Effector memory CD8-positive, alpha-beta T cell (primary cell): Measurements from ENCODE around the gene CBL.
A peak's percentile ranks its signal among the peaks of the same experiment; 100 is the strongest.

Source experiments
- ATAC-seq: fragments of 150-1000 bp; cut with Tn5 transposase; replicated peaks from 2 replicates; pipeline ENCODE4 v1.10.0; 2021; ENCODE audit warnings: mild to moderate bottlenecking, moderate library complexity
- DNase-seq, 3 experiments: peaks; one replicate each; pipeline ENCODE4 v3.0.0; 2021
- H3K27ac Mint-ChIP-seq, 2 donors: one replicate each; pipeline ENCODE4 v1.8.0; 2022; ENCODE audit warnings: mild to moderate bottlenecking in 2 of 2, mixed read lengths in 2 of 2, moderate library complexity in 2 of 2
- H3K27me3 Mint-ChIP-seq, 2 donors: one replicate each; pipeline ENCODE4 v1.8.0; 2022; ENCODE audit warnings: mixed read lengths in 2 of 2
- H3K36me3 Mint-ChIP-seq: one replicate; pipeline ENCODE4 v1.8.0; 2022; ENCODE audit warnings: mild to moderate bottlenecking, moderate library complexity, mixed read lengths; ENCODE audit not compliant: insufficient read depth
- H3K4me1 Mint-ChIP-seq, 2 donors: one replicate each; pipeline ENCODE4 v1.8.0; 2022; ENCODE audit warnings: low read depth in 2 of 2, mixed read lengths in 2 of 2
- H3K4me3 Mint-ChIP-seq, 2 donors: one replicate each; pipeline ENCODE4 v1.8.0; 2022; ENCODE audit warnings: mild to moderate bottlenecking in 2 of 2, mixed read lengths in 2 of 2, moderate library complexity in 2 of 2
- H3K9me3 Mint-ChIP-seq, 2 donors: one replicate each; pipeline ENCODE4 v1.8.0; 2022; ENCODE audit warnings: mixed read lengths in 2 of 2

Gene CBL

GRCh38 chr11:119237515-119237914 is 31.4 kb downstream of the CBL start:
- Mint-ChIP-seq H3K4me1 (peaks cover 20% of the 10 kb centered on the region in 2 donors), H3K9me3 (no peaks in the 10 kb centered on the region), H3K27me3 (no peaks in the 10 kb centered on the region), H3K4me3 (no peak overlapping the region), H3K36me3 (peaks cover 27% of the 10 kb centered on the region), H3K27ac (no peak overlapping the region)
- ATAC-seq = no peak
- DNase-seq = no peak

DNA sequence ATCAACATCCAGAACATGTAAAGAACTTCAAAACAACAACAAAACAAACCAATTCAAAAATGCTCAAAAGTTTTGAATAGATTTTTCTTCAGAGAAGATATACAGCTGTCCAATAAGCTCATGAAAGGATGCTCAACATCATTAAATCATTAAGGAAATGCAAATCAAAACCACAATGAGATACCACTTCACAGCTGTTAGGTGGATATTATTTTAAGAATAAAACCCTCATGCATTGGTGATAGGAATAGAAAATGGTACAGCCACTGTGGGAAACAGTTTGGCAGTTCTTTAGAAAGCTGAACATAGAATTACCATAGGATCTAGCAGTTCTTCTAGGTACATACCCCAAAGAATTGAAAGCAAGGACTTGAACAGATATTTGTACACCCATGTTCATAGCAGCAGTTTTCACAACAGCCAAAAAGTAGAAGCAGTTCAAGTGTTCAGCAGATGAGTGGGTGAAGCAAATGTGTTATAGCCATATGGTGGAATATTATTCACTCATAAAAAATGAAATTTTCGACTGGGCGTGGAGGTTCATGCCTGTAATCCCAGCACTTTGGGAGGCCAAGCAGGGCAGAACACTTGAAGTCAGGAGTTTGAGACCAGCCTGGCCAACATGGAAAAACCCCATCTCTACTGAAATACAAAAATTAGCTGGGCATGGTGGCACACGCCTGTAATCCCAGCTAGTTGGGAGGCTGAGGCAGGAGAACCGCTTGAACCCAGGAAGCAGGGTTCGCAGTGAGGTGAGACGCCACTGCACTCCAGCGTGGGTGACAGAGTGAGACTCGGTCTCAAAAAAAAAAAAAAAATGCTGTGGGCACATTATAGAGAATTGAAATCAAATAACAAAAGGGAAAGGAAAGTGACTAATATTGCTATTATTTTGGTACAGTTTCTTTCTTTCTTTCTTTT is 42.9 kb downstream of the CBL start:
- H3K9me3 Mint-ChIP-seq = no peaks in the 10 kb centered on the region
- peak overlapping the region in 1 of 2 donors; percentile 25 for H3K27ac Mint-ChIP-seq
- no peak overlapping the region for H3K4me3 Mint-ChIP-seq
- ATAC-seq = no peak
- no peak for DNase-seq
- H3K4me1 Mint-ChIP-seq = peaks cover 4 to 13% of the 10 kb centered on the region in 2 donors
- H3K36me3 Mint-ChIP-seq = peaks cover 8% of the 10 kb centered on the region
- no peaks in the 10 kb centered on the region for H3K27me3 Mint-ChIP-seq

GRCh38 chr11:119249671-119250010 is 43.5 kb downstream of the CBL start:
- no peaks in the 10 kb centered on the region for H3K27me3 Mint-ChIP-seq
- H3K4me1 Mint-ChIP-seq = peaks cover 4 to 13% of the 10 kb centered on the region in 2 donors
- DNase-seq (no peak), ATAC-seq (no peak)
- peak overlapping the region; percentile 47 to 87 for H3K27ac Mint-ChIP-seq
- peaks cover 8% of the 10 kb centered on the region for H3K36me3 Mint-ChIP-seq
- H3K4me3 Mint-ChIP-seq = no peak overlapping the region
- no peaks in the 10 kb centered on the region for H3K9me3 Mint-ChIP-seq

DNA sequence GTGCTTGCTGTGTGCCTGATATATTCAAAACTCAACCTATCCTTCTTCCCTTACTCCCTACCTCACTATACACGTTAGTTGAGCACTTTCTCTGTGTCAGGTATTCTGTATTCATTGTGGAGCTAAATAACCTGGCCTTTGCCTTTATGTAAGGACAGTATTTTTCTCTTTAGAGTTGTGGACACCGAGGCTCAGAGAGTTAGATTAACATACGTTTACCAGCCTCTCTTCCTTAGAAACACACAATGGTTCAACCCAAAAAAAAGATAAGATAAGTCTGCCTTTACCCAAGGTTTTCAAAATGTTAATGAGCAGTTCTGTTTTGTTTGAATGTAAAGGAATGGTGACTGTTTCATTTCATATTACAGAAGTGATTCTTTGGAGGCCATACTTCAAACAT is 45.0 kb downstream of the CBL start:
- Mint-ChIP-seq H3K4me3 (no peak overlapping the region), H3K4me1 (peaks cover 8 to 13% of the 10 kb centered on the region in 2 donors), H3K9me3 (no peaks in the 10 kb centered on the region), H3K27me3 (no peaks in the 10 kb centered on the region), H3K27ac (peak overlapping the region in 1 of 2 donors; percentile 47), H3K36me3 (peaks cover 10% of the 10 kb centered on the region)
- ATAC-seq (no peak), DNase-seq (no peak)

DNA sequence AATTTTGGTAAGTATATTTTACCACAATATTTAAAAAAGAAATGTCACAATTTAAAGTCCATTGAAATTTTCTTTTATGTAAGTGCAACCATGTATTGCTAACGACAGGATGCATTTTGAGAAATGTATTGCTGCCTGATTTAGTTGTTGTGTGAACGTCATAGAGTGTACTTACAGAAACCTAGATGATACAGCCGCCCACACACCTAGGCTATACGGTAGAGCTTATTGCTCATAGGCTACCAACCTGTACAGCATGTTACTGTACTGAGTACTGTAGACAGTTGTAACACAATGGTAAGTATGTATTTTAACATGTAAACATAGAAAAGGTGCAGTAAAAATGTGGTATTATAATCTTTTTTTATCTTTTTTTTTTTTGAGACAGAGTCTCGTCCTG is 48.1 kb downstream of the CBL start:
- no peaks in the 10 kb centered on the region for H3K27me3 Mint-ChIP-seq
- H3K4me3 Mint-ChIP-seq = no peak overlapping the region
- peaks cover 8% of the 10 kb centered on the region for H3K36me3 Mint-ChIP-seq
- DNase-seq (no peak), ATAC-seq (no peak)
- H3K9me3 Mint-ChIP-seq = no peaks in the 10 kb centered on the region
- H3K27ac Mint-ChIP-seq = no peak overlapping the region
- H3K4me1 Mint-ChIP-seq = peaks cover 28 to 32% of the 10 kb centered on the region in 2 donors

DNA sequence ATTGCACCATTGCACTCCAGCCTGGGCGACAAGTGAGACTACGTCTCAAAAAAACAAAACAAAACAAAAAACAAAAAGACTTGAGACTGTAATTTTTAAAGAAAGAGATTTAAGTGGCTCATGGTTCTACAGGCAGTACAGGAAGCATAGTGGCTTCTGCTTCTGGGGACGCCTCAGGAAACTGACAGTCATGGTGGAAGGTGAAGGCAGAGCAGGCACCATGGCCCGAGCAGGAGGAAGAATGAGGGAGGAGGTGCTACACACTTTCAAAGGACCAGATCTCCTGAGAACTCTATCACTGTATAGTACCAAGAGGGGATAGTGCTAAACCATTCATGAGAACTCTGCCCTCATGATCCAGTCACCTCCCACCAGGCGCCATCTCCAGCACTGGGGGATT is 52.0 kb downstream of the CBL start:
- Mint-ChIP-seq H3K36me3 (peaks cover 6% of the 10 kb centered on the region), H3K27me3 (no peaks in the 10 kb centered on the region), H3K27ac (peak overlapping the region; percentile 39 to 44), H3K4me1 (peaks cover 33 to 37% of the 10 kb centered on the region in 2 donors), H3K4me3 (peak overlapping the region; percentile 26 to 60), H3K9me3 (no peaks in the 10 kb centered on the region)
- peak; percentile 57 for ATAC-seq
- DNase-seq = peak in 2 of 3 experiments; percentile 1 to 5

DNA sequence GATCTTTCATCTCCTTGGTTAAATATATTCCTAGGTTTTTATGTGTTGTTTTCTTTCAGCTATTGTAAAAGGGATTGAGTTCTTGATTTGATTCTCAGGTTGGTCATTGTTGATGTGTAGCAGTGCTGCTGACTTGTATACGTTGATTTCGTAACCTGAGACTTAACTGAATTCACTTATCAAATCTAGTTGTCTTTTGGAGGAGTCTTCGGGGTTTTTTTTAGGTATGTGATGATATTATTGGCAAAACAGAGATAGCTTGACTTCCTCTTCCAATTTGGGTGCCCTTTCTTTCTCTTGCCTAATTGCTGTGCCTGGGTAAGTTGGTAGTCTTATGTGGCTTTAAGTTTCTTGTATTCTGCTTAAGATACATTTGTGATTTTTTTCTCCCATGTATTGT is 52.8 kb downstream of the CBL start:
- ATAC-seq (no peak), DNase-seq (no peak)
- peaks cover 3% of the 10 kb centered on the region for H3K36me3 Mint-ChIP-seq
- no peak overlapping the region for H3K4me3 Mint-ChIP-seq
- H3K9me3 Mint-ChIP-seq = no peaks in the 10 kb centered on the region
- H3K27me3 Mint-ChIP-seq = no peaks in the 10 kb centered on the region
- peak overlapping the region in 1 of 2 donors; percentile 44 for H3K27ac Mint-ChIP-seq
- H3K4me1 Mint-ChIP-seq = peaks cover 33 to 38% of the 10 kb centered on the region in 2 donors

GRCh38 chr11:119262668-119263351 is 56.7 kb downstream of the CBL start:
- no peaks in the 10 kb centered on the region for H3K27me3 Mint-ChIP-seq
- no peak overlapping the region for H3K4me3 Mint-ChIP-seq
- DNase-seq (no peak), ATAC-seq (peak; percentile 57)
- H3K9me3 Mint-ChIP-seq = no peaks in the 10 kb centered on the region
- H3K36me3 Mint-ChIP-seq = no peaks in the 10 kb centered on the region
- H3K4me1 Mint-ChIP-seq = peaks cover 33 to 44% of the 10 kb centered on the region in 2 donors
- no peak overlapping the region for H3K27ac Mint-ChIP-seq

- H3K27me3 Mint-ChIP-seq = no peaks in the 10 kb centered on the region
- peak; percentile 78 for ATAC-seq
- H3K9me3 Mint-ChIP-seq = no peaks in the 10 kb centered on the region
- peaks cover 30 to 43% of the 10 kb centered on the region in 2 donors for H3K4me1 Mint-ChIP-seq
- no peak overlapping the region for H3K27ac Mint-ChIP-seq
- no peak overlapping the region for H3K4me3 Mint-ChIP-seq
- no peak for DNase-seq
- H3K36me3 Mint-ChIP-seq = no peaks in the 10 kb centered on the region
These were observed 57.3 kb downstream of the CBL start for GRCh38 chr11:119263352-119263940.

- Mint-ChIP-seq H3K36me3 (peaks cover under 1% of the 10 kb centered on the region), H3K27ac (peak overlapping the region; percentile 6 to 63), H3K4me3 (peak overlapping the region; percentile 2 to 28), H3K27me3 (no peaks in the 10 kb centered on the region), H3K9me3 (no peaks in the 10 kb centered on the region), H3K4me1 (peaks cover 16 to 27% of the 10 kb centered on the region in 2 donors)
- ATAC-seq (no peak), DNase-seq (no peak)
These were observed 59.9 kb downstream of the CBL start for GRCh38 chr11:119266063-119266462.

GRCh38 chr11:119266517-119267255 is 60.5 kb downstream of the CBL start:
- DNase-seq (no peak), ATAC-seq (no peak)
- no peaks in the 10 kb centered on the region for H3K27me3 Mint-ChIP-seq
- H3K36me3 Mint-ChIP-seq = peaks cover 6% of the 10 kb centered on the region
- H3K9me3 Mint-ChIP-seq = no peaks in the 10 kb centered on the region
- peak overlapping the region; percentile 6 to 63 for H3K27ac Mint-ChIP-seq
- H3K4me1 Mint-ChIP-seq = peaks cover 16 to 27% of the 10 kb centered on the region in 2 donors
- H3K4me3 Mint-ChIP-seq = peak overlapping the region; percentile 2 to 28

GRCh38 chr11:119267645-119268044 is 61.5 kb downstream of the CBL start:
- DNase-seq = no peak
- peak overlapping the region in 1 of 2 donors; percentile 63 for H3K27ac Mint-ChIP-seq
- no peaks in the 10 kb centered on the region for H3K27me3 Mint-ChIP-seq
- H3K9me3 Mint-ChIP-seq = no peaks in the 10 kb centered on the region
- peaks cover 16 to 27% of the 10 kb centered on the region in 2 donors for H3K4me1 Mint-ChIP-seq
- H3K36me3 Mint-ChIP-seq = peaks cover 16% of the 10 kb centered on the region
- no peak for ATAC-seq
- H3K4me3 Mint-ChIP-seq = no peak overlapping the region

- ATAC-seq = no peak
- DNase-seq = no peak
- H3K27me3 Mint-ChIP-seq = no peaks in the 10 kb centered on the region
- H3K36me3 Mint-ChIP-seq = peaks cover 59% of the 10 kb centered on the region
- H3K27ac Mint-ChIP-seq = peak overlapping the region in 1 of 2 donors; percentile 28
- H3K4me1 Mint-ChIP-seq = peaks cover 0 to 2% of the 10 kb centered on the region in 2 donors
- H3K4me3 Mint-ChIP-seq = no peak overlapping the region
- H3K9me3 Mint-ChIP-seq = no peaks in the 10 kb centered on the region
These were observed 67.6 kb downstream of the CBL start for GRCh38 chr11:119273721-119274120.
